H1 (cell line): ENCODE data around the gene TMEM174.

Experiments used
- ATF3 ChIP-seq: IDR thresholded peaks from 2 replicates; pipeline ENCODE4 v1.6.1; 2011; ENCODE audit warnings: low read depth, mild to moderate bottlenecking, low read length; ENCODE audit not compliant: insufficient read depth
- CTCF ChIP-seq, 3 experiments: IDR thresholded peaks; 1 replicate in 2 of 3; 2 replicates in 1 of 3; pipeline versions ENCODE4 v1.5.1 to v1.6.1; 2011; ENCODE audit warnings: low read length in 3 of 3, mild to moderate bottlenecking in 3 of 3, inconsistent platforms in 2 of 3, low read depth in 1 of 3, moderate library complexity in 1 of 3; ENCODE audit not compliant: insufficient read depth in 1 of 3; ENCODE audit errors: control extremely low read depth in 1 of 3
- E2F6 ChIP-seq: IDR thresholded peaks from 2 replicates; pipeline ENCODE4 v1.6.1; 2012; ENCODE audit warnings: inconsistent platforms
- EZH2 ChIP-seq: fragments of 200-600 bp; sonication (generic); IDR thresholded peaks from 2 replicates; pipeline ENCODE4 v1.7.1; 2012; ENCODE audit warnings: low read depth, mild to moderate bottlenecking, moderate library complexity, low read length, inconsistent platforms; ENCODE audit not compliant: severe bottlenecking
- GABPA ChIP-seq: IDR thresholded peaks from 2 replicates; pipeline ENCODE4 v1.6.1; 2011; ENCODE audit warnings: mild to moderate bottlenecking, low read length, moderate library complexity, borderline replicate concordance; ENCODE audit not compliant: insufficient read depth
- HDAC6 ChIP-seq: IDR thresholded peaks from one replicate; pipeline ENCODE4 v1.7.1; 2012; ENCODE audit warnings: low read depth, mild to moderate bottlenecking, inconsistent platforms, low read length, moderate library complexity
- MAX ChIP-seq: IDR thresholded peaks from 2 replicates; pipeline ENCODE4 v1.6.1; 2012; ENCODE audit warnings: inconsistent platforms
- NRF1 ChIP-seq: IDR thresholded peaks from 2 replicates; pipeline ENCODE4 v1.6.1; 2011; ENCODE audit warnings: mild to moderate bottlenecking, low read depth, low read length, improper control_type of control experiment
- POLR2A ChIP-seq, 2 experiments: IDR thresholded peaks; 1 replicate in 1 of 2; 2 replicates in 1 of 2; pipeline ENCODE4 v1.6.1; 2011; ENCODE audit warnings: low read depth in 2 of 2, low read length in 2 of 2, mild to moderate bottlenecking in 2 of 2; ENCODE audit errors: control extremely low read depth in 1 of 2
- POLR2AphosphoS5 ChIP-seq: IDR thresholded peaks from 2 replicates; pipeline ENCODE4 v1.6.1; 2011; ENCODE audit warnings: low read depth, low read length
- SIRT6 ChIP-seq: IDR thresholded peaks from one replicate; pipeline ENCODE4 v1.7.1; 2012; ENCODE audit warnings: low read length, inconsistent platforms
- YY1 ChIP-seq: IDR thresholded peaks from 2 replicates; pipeline ENCODE4 v1.6.1; 2011; ENCODE audit warnings: low read depth, mild to moderate bottlenecking, low read length

GRCh38 chr5:73204733-73205132 is 31.7 kb downstream of the TMEM174 start:
- TF ChIP-seq POLR2AphosphoS5 (no peak), CTCF (IDR thresholded peaks at IDR 0.05; ENCODE audit: control extremely low read depth in 1 of 3, insufficient read depth in 1 of 3, low read depth in 1 of 3, low read length in 3 of 3) (no peak), E2F6 (no peak), MAX (no peak), POLR2A (IDR thresholded peaks at IDR 0.05; ENCODE audit: control extremely low read depth in 1 of 2, low read depth in 2 of 2, low read length in 2 of 2) (no peak), HDAC6 (no peak), ATF3 (no peak), NRF1 (no peak), SIRT6 (no peak), GABPA (no peak), EZH2 (no peak), YY1 (no peak)
